HCT116 (cell line): ENCODE data around the gene PANK1. TPM values are rescaled to one million over a fixed set of nuclear protein-coding genes. Genes with fewer than 3 reads are reported as not detected.

Experiments
- ATAC-seq: fragments of 200-7000 bp; cut with Tn5 transposase; 2 replicates; pipeline ENCODE4 v1.9.1; 2020; ENCODE audit warnings: mild to moderate bottlenecking, moderate library complexity
- BruUV-seq: library from RNA; stranded (reverse); fragments of 400-500 nt; replicated peaks from 2 replicates; lab custom pipeline; 2021; lab: Mats Ljungman, UMichigan
- CTCF ChIA-PET: fragments of 300-600 bp; sonication (Branson Sonifier 250); formaldehyde crosslinking; loops from one replicate; lab custom pipeline; 2021; ENCODE audit warnings: antibody characterized with exemption; lab: Charles Lee
- POLR2A ChIA-PET: fragments of 300-600, 350-600 bp; sonication (Branson Sonifier 250); formaldehyde crosslinking; loops from one replicate; lab custom pipeline; 2021; ENCODE audit warnings: antibody characterized with exemption; lab: Charles Lee
- RAD21 ChIA-PET, 2 experiments: fragments of 300-600 bp; sonication (Branson Sonifier 250); formaldehyde crosslinking; loops; one replicate each; lab custom pipeline; 2023; ENCODE audit warnings: low total read pairs in 2 of 2; ENCODE audit not compliant: uncharacterized antibody in 2 of 2, unreplicated experiment in 2 of 2, low non-redundant PET in 1 of 2; lab: Charles Lee
- DNase-seq: peaks from one replicate; pipeline ENCODE4 v3.0.0-alpha.2; 2010; ENCODE audit warnings: low read depth, low spot score
- H2AFZ ChIP-seq: fragments of 200-600 bp; shearing (Covaris generic), sonication (generic); 2 replicates; pipeline ENCODE4 v1.6.1; 2017; ENCODE audit warnings: low read depth, mixed run types, mixed read lengths, antibody characterized with exemption, low read length; ENCODE audit not compliant: poor library complexity, severe bottlenecking
- H3K27ac ChIP-seq: 2 replicates; pipeline ENCODE4 v1.5.1; 2012; ENCODE audit warnings: low read depth, low read length
- H3K27me3 ChIP-seq: fragments of 200-600 bp; sonication (generic); 2 replicates; pipeline ENCODE4 v1.6.1; 2016; ENCODE audit warnings: mixed run types, low read length, mixed read lengths; ENCODE audit not compliant: insufficient read depth
- H3K36me3 ChIP-seq, 2 experiments: fragments of 200-500 bp in 1 of 2; fragments of 200-600 bp in 1 of 2; sonication (Bioruptor generic) in 1 of 2; sonication (generic) in 1 of 2; 2 replicates each; pipeline versions ENCODE4 v1.5.1 to v1.6.1; 2014 to 2016; ENCODE audit warnings: low read length in 2 of 2, inconsistent platforms in 1 of 2, mixed read lengths in 1 of 2, mixed run types in 1 of 2; ENCODE audit not compliant: insufficient read depth in 2 of 2, control insufficient read depth in 1 of 2
- H3K4me1 ChIP-seq, 2 experiments: fragments of 200-600 bp in 1 of 2; sonication (generic) in 1 of 2; 2 replicates each; pipeline versions ENCODE4 v1.5.1 to v1.6.1; 2012 to 2017; ENCODE audit warnings: low read length in 2 of 2, inconsistent platforms in 1 of 2, mild to moderate bottlenecking in 1 of 2, mixed read lengths in 1 of 2, mixed run types in 1 of 2, moderate library complexity in 1 of 2; ENCODE audit not compliant: insufficient read depth in 2 of 2, control insufficient read depth in 1 of 2
- H3K4me2 ChIP-seq: fragments of 200-600 bp; sonication (generic); 2 replicates; pipeline ENCODE4 v1.6.1; 2017; ENCODE audit warnings: mixed run types, low read length, mixed read lengths
- H3K4me3 ChIP-seq, 2 experiments: fragments of 200-600 bp in 1 of 2; sonication (generic) in 1 of 2; replicated peaks in 1 of 2; 2 replicates each; pipeline ENCODE4 v1.5.1; 2011 to 2016; ENCODE audit warnings: low read length in 2 of 2, control low read depth in 1 of 2, low read depth in 1 of 2, mild to moderate bottlenecking in 1 of 2, mixed read lengths in 1 of 2, mixed run types in 1 of 2
- H3K79me2 ChIP-seq: fragments of 200-600 bp; sonication (generic); 2 replicates; pipeline ENCODE4 v1.6.1; 2017; ENCODE audit warnings: mild to moderate bottlenecking, mixed run types, low read length, moderate library complexity, mixed read lengths; ENCODE audit not compliant: insufficient read depth
- H3K9ac ChIP-seq: fragments of 200-600 bp; sonication (generic); 2 replicates; pipeline ENCODE4 v1.6.1; 2016; ENCODE audit warnings: low read length, mixed read lengths
- H3K9me2 ChIP-seq: fragments of 200-600 bp; sonication (generic), shearing (Covaris generic); 2 replicates; pipeline ENCODE4 v1.6.1; 2017; ENCODE audit warnings: mixed run types, mild to moderate bottlenecking, moderate library complexity; ENCODE audit not compliant: insufficient read depth
- H3K9me3 ChIP-seq, 2 experiments: fragments of 200-500 bp in 1 of 2; fragments of 200-600 bp in 1 of 2; sonication (Bioruptor generic) in 1 of 2; sonication (generic) in 1 of 2; 2 replicates each; pipeline ENCODE4 v1.6.1; 2014 to 2017; ENCODE audit warnings: low read length in 2 of 2, mixed read lengths in 2 of 2, inconsistent platforms in 1 of 2, low read depth in 1 of 2, mild to moderate bottlenecking in 1 of 2, mixed run types in 1 of 2, moderate library complexity in 1 of 2; ENCODE audit not compliant: control insufficient read depth in 1 of 2, insufficient read depth in 1 of 2
- H4K20me1 ChIP-seq: fragments of 200-600 bp; sonication (generic), shearing (Covaris generic); 2 replicates; pipeline ENCODE4 v1.6.1; 2017; ENCODE audit warnings: mixed run types, mild to moderate bottlenecking, moderate library complexity; ENCODE audit not compliant: insufficient read depth
- CBX3 ChIP-seq: IDR thresholded peaks from 2 replicates; pipeline ENCODE4 v1.6.1; 2012; ENCODE audit warnings: low read depth
- CEBPB ChIP-seq: IDR thresholded peaks from 2 replicates; pipeline ENCODE4 v1.6.1; 2012; ENCODE audit warnings: low read depth
- EGR1 ChIP-seq: IDR thresholded peaks from 2 replicates; pipeline ENCODE4 v1.6.1; 2012; ENCODE audit warnings: low read depth
- ELF1 ChIP-seq: IDR thresholded peaks from 2 replicates; pipeline ENCODE4 v1.6.1; 2012; ENCODE audit warnings: low read depth, borderline replicate concordance
- EZH2 ChIP-seq: fragments of 200-600 bp; sonication (generic); IDR thresholded peaks from 2 replicates; pipeline ENCODE4 v1.6.1; 2017; ENCODE audit warnings: antibody characterized with exemption, mixed run types
- EZH2phosphoT487 ChIP-seq: fragments of 200-600 bp; IDR thresholded peaks from 2 replicates; pipeline ENCODE4 v1.6.1; 2018; ENCODE audit warnings: antibody characterized with exemption, borderline replicate concordance
- FOSL1 ChIP-seq: IDR thresholded peaks from 2 replicates; pipeline ENCODE4 v1.6.1; 2012; ENCODE audit warnings: low read depth
- JUND ChIP-seq: IDR thresholded peaks from 2 replicates; pipeline ENCODE4 v1.6.1; 2012
- POLR2AphosphoS5 ChIP-seq: IDR thresholded peaks from 2 replicates; pipeline ENCODE4 v1.6.1; 2011; ENCODE audit warnings: mild to moderate bottlenecking, low read depth, low read length, moderate library complexity
- RAD21 ChIP-seq: IDR thresholded peaks from 2 replicates; pipeline ENCODE4 v1.6.1; 2012; ENCODE audit warnings: low read depth, mild to moderate bottlenecking
- SIN3A ChIP-seq: IDR thresholded peaks from 2 replicates; pipeline ENCODE4 v1.6.1; 2012; ENCODE audit warnings: low read depth
- SP1 ChIP-seq: IDR thresholded peaks from 2 replicates; pipeline ENCODE4 v1.6.1; 2012; ENCODE audit warnings: low read depth
- SRF ChIP-seq: IDR thresholded peaks from 2 replicates; pipeline ENCODE4 v1.6.1; 2012; ENCODE audit warnings: low read depth
- YY1 ChIP-seq: IDR thresholded peaks from 2 replicates; pipeline ENCODE4 v1.6.1; 2011; ENCODE audit warnings: low read length, low read depth, moderate library complexity, mild to moderate bottlenecking; ENCODE audit not compliant: insufficient replicate concordance; ENCODE audit errors: extremely low read depth
- ZFX ChIP-seq: fragments of 450-650 bp; IDR thresholded peaks from 2 replicates; pipeline ENCODE4 v1.6.1; 2017
- ZNF274 ChIP-seq: fragments of 200-500 bp; sonication (Bioruptor generic); IDR thresholded peaks from 2 replicates; pipeline ENCODE4 v1.6.1; 2014; ENCODE audit warnings: mild to moderate bottlenecking, low read depth, low read length, inconsistent platforms
- intact Hi-C: fragments of 100-400 bp; cut with micrococcal nuclease; formaldehyde crosslinking; loops from 2 replicates; pipeline ENCODE4 v1.10.0; 2022
- total RNA-seq: library from RNA; stranded (reverse); gene quantifications from one replicate; pipeline ENCODE4 v1.2.1, GENCODE V29; 2021; ENCODE audit not compliant: unreplicated experiment
- TF ChIP-seq, protein P1 (sequence below): IDR thresholded peaks from 2 replicates; pipeline ENCODE4 v1.6.1; 2012; ENCODE audit warnings: low read depth
- TF ChIP-seq, protein P2 (sequence below): IDR thresholded peaks from 2 replicates; pipeline ENCODE4 v1.6.1; 2012
- TF ChIP-seq, protein P3 (sequence below), 3 experiments: fragments of 200-600 bp in 1 of 3; sonication (generic) in 1 of 3; IDR thresholded peaks in 2 of 3; conservative IDR thresholded peaks in 1 of 3; 2 replicates each; pipeline ENCODE4 v1.5.1; 2012 to 2017; ENCODE audit warnings: low read depth in 2 of 3, low read length in 2 of 3, antibody characterized with exemption in 1 of 3, borderline replicate concordance in 1 of 3, control low read depth in 1 of 3, mild to moderate bottlenecking in 1 of 3, mixed read lengths in 1 of 3, mixed run types in 1 of 3, moderate library complexity in 1 of 3; ENCODE audit not compliant: insufficient read depth in 1 of 3

Gene PANK1
- total RNA-seq, 1 experiment from 2014 or later: 6.4 TPM

DNA sequence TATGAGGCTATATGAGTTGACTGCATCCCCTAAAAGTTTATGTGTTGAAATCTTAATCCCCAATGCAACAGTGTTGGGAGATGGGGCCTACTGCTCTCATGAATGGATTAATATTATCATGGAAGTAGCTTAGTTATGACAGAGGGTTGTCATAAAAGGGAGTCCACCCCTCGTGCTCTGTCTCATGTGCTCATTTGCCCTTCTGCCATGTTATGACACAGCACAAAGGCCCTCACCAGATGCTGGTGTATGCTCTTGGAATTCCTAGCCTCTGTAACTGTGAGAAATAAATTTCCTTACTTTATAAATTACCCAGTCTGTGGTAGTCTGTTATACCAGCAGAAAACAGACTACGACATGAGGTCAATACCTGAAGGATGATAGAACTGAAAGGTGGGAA, 17.6 kb upstream of the PANK1 start (continued):
- TF ChIP-seq, protein P1, sequence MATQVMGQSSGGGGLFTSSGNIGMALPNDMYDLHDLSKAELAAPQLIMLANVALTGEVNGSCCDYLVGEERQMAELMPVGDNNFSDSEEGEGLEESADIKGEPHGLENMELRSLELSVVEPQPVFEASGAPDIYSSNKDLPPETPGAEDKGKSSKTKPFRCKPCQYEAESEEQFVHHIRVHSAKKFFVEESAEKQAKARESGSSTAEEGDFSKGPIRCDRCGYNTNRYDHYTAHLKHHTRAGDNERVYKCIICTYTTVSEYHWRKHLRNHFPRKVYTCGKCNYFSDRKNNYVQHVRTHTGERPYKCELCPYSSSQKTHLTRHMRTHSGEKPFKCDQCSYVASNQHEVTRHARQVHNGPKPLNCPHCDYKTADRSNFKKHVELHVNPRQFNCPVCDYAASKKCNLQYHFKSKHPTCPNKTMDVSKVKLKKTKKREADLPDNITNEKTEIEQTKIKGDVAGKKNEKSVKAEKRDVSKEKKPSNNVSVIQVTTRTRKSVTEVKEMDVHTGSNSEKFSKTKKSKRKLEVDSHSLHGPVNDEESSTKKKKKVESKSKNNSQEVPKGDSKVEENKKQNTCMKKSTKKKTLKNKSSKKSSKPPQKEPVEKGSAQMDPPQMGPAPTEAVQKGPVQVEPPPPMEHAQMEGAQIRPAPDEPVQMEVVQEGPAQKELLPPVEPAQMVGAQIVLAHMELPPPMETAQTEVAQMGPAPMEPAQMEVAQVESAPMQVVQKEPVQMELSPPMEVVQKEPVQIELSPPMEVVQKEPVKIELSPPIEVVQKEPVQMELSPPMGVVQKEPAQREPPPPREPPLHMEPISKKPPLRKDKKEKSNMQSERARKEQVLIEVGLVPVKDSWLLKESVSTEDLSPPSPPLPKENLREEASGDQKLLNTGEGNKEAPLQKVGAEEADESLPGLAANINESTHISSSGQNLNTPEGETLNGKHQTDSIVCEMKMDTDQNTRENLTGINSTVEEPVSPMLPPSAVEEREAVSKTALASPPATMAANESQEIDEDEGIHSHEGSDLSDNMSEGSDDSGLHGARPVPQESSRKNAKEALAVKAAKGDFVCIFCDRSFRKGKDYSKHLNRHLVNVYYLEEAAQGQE: no peak
- no peak for TF ChIP-seq CEBPB
- no peak for TF ChIP-seq RAD21
- no peak for TF ChIP-seq EGR1

DNA sequence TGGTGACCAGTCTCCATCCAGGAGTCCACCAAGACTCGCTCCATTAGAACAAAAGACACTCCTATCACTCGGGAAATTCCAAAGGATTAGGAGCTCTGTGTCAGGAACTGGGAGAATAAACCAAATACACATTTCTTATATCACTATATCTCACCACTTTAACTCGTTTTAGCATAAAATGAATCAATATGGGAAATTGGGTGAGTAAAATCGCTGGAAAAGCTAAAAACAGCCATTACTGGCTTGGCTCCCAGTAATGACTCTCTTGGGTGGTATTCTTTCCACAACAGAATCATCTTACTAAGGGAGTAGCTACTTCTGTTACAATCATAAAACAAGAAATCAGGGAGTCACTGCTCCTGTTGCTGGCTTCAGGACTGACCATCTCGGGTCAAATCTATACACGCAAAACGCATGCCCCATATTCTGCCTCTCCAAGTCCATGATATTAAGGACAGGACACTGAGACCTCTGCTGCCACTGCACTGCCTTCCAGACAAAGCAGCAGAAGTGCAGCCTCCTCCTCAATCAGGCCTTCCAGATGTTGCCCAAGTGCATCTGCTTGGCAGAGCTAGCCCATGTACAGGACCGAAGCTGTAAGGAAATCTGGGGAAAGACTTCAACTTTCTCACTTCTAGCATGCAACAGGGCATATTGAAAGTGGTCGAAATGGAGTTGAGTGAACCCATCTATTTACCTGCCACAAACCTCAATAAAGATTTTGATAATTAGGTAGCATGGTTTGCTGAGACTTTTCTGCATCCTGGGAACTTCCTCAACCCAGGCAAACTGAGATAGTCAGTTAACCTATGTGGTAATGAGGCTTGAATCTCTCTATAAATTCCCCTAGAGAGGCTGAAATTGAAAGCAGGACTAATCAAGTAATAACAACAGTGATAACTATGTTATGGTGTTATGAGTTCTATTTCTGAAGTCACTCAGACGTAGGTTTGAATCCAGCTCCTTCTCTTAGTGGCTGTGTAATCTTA, 14.4 kb upstream of the PANK1 start:
- Histone ChIP-seq H2AFZ (no peak overlapping the region), H3K9me2 (no peaks in the 10 kb centered on the region), H3K9me3 (no peaks in the 10 kb centered on the region), H3K4me1 (no peaks in the 10 kb centered on the region), H3K4me3 (no peak overlapping the region), H3K36me3 (no peaks in the 10 kb centered on the region), H3K27ac (no peak overlapping the region), H4K20me1 (no peaks in the 10 kb centered on the region), H3K27me3 (no peaks in the 10 kb centered on the region), H3K79me2 (no peaks in the 10 kb centered on the region), H3K9ac (no peak overlapping the region), H3K4me2 (no peak overlapping the region)
- ATAC-seq: no peak
- ChIA-PET POLR2A (no interaction called here), CTCF (no interaction called here), RAD21 (no interaction called here)
- DNase-seq: no peak
- TF ChIP-seq SP1 (no peak), ZNF274 (no peak), POLR2AphosphoS5 (no peak), JUND (no peak), FOSL1 (no peak), ZFX (no peak), SIN3A (no peak), EZH2phosphoT487 (no peak), SRF (no peak), CBX3 (no peak), CEBPB (no peak), EZH2 (no peak), ELF1 (no peak), YY1 (no peak), RAD21 (no peak)
- TF ChIP-seq, protein P2, sequence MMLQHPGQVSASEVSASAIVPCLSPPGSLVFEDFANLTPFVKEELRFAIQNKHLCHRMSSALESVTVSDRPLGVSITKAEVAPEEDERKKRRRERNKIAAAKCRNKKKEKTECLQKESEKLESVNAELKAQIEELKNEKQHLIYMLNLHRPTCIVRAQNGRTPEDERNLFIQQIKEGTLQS: no peak
- TF ChIP-seq, protein P3, sequence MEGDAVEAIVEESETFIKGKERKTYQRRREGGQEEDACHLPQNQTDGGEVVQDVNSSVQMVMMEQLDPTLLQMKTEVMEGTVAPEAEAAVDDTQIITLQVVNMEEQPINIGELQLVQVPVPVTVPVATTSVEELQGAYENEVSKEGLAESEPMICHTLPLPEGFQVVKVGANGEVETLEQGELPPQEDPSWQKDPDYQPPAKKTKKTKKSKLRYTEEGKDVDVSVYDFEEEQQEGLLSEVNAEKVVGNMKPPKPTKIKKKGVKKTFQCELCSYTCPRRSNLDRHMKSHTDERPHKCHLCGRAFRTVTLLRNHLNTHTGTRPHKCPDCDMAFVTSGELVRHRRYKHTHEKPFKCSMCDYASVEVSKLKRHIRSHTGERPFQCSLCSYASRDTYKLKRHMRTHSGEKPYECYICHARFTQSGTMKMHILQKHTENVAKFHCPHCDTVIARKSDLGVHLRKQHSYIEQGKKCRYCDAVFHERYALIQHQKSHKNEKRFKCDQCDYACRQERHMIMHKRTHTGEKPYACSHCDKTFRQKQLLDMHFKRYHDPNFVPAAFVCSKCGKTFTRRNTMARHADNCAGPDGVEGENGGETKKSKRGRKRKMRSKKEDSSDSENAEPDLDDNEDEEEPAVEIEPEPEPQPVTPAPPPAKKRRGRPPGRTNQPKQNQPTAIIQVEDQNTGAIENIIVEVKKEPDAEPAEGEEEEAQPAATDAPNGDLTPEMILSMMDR (IDR thresholded peaks at IDR 0.05 in 2 of 3, conservative IDR thresholded peaks at IDR 0.05 in 1 of 3; ENCODE audit: borderline replicate concordance in 1 of 3, insufficient read depth in 1 of 3, low read depth in 2 of 3, low read length in 2 of 3): no peak
- BruUV-seq: no TSS peak
- intact Hi-C loops: no loop called here
